WTC11 (cell line): ENCODE measurements around the gene FBXL13. TPM values are rescaled to one million over a fixed set of nuclear protein-coding genes. Genes with fewer than 3 reads are reported as not detected.

Experiments
- ATAC-seq: fragments of 200-7000 bp; cut with Tn5 transposase; 2 replicates; pipeline ENCODE4 v1.10.0; 2021; ENCODE audit warnings: mild to moderate bottlenecking, moderate library complexity
- CTCF ChIA-PET: fragments of 300-600 bp; sonication (Branson Sonifier 250); formaldehyde crosslinking; loops from one replicate; lab custom pipeline; 2021; ENCODE audit warnings: antibody characterized with exemption; lab: Charles Lee
- POLR2A ChIA-PET: fragments of 350-600 bp; sonication (Branson Sonifier 250); formaldehyde crosslinking; loops from one replicate; lab custom pipeline; 2021; ENCODE audit warnings: antibody characterized with exemption; lab: Charles Lee
- DNase-seq: peaks from one replicate; pipeline ENCODE4 v3.0.0; 2021; ENCODE audit warnings: low spot score
- H3K27ac Mint-ChIP-seq: 2 replicates; pipeline ENCODE4 v1.8.0; 2021; ENCODE audit warnings: mixed read lengths
- H3K27me3 Mint-ChIP-seq: 2 replicates; pipeline ENCODE4 v1.8.0; 2021; ENCODE audit warnings: low read depth, mild to moderate bottlenecking, moderate library complexity, mixed read lengths
- H3K36me3 Mint-ChIP-seq: 2 replicates; pipeline ENCODE4 v1.8.0; 2021; ENCODE audit warnings: mixed read lengths
- H3K4me1 Mint-ChIP-seq: 2 replicates; pipeline ENCODE4 v1.8.0; 2022; ENCODE audit warnings: mixed read lengths
- H3K4me3 Mint-ChIP-seq: 2 replicates; pipeline ENCODE4 v1.8.0; 2021; ENCODE audit warnings: mild to moderate bottlenecking, moderate library complexity, mixed read lengths
- H3K9me3 Mint-ChIP-seq: 2 replicates; pipeline ENCODE4 v1.8.0; 2021; ENCODE audit warnings: mixed read lengths
- AR ChIP-seq: fragments of 250-450 bp; sonication (Bioruptor Pico); IDR thresholded peaks from 2 replicates; pipeline ENCODE4 v1.9.0; 2021; ENCODE audit warnings: mild to moderate bottlenecking
- ATF1 ChIP-seq: sonication (generic); formaldehyde crosslinking; IDR thresholded peaks from 2 replicates; pipeline ENCODE4 v1.8.1; 2023; ENCODE audit warnings: mild to moderate bottlenecking, moderate library complexity, missing genetic modification reagents
- ATF3 ChIP-seq: sonication (generic); formaldehyde crosslinking; conservative IDR thresholded peaks from 2 replicates; pipeline ENCODE4 v1.8.1; 2022; ENCODE audit warnings: mild to moderate bottlenecking, missing genetic modification reagents
- CBFB ChIP-seq: sonication (generic); formaldehyde crosslinking; IDR thresholded peaks from 2 replicates; pipeline ENCODE4 v1.8.1; 2022; ENCODE audit warnings: mild to moderate bottlenecking, low read depth, missing genetic modification reagents
- CREM ChIP-seq: sonication (generic); formaldehyde crosslinking; IDR thresholded peaks from 2 replicates; pipeline ENCODE4 v1.8.1; 2022; ENCODE audit warnings: mild to moderate bottlenecking, missing genetic modification reagents, moderate library complexity
- CTCF ChIP-seq: fragments of 200-600 bp; IDR thresholded peaks from 2 replicates; pipeline ENCODE4 v1.8.0; 2022; ENCODE audit warnings: antibody characterized with exemption
- E2F1 ChIP-seq: sonication (generic); formaldehyde crosslinking; IDR thresholded peaks from 2 replicates; pipeline ENCODE4 v1.8.0; 2022; ENCODE audit warnings: mild to moderate bottlenecking, missing genetic modification reagents
- EMX1 ChIP-seq: fragments of 250-450 bp; sonication (Bioruptor Pico); IDR thresholded peaks from 2 replicates; pipeline ENCODE4 v1.8.0; 2021; ENCODE audit warnings: mild to moderate bottlenecking
- FOXK1 ChIP-seq: sonication (generic); formaldehyde crosslinking; IDR thresholded peaks from 2 replicates; pipeline ENCODE4 v1.8.0; 2022; ENCODE audit warnings: mild to moderate bottlenecking, moderate library complexity, missing genetic modification reagents
- IRF2 ChIP-seq: sonication (generic); formaldehyde crosslinking; IDR thresholded peaks from 2 replicates; pipeline ENCODE4 v1.8.0; 2022; ENCODE audit warnings: low read depth, missing genetic modification reagents, borderline replicate concordance
- MYBL2 ChIP-seq: sonication (generic); formaldehyde crosslinking; IDR thresholded peaks from 2 replicates; pipeline ENCODE4 v1.8.1; 2023; ENCODE audit warnings: mild to moderate bottlenecking, moderate library complexity, missing genetic modification reagents
- NFE2L1 ChIP-seq: sonication (generic); formaldehyde crosslinking; IDR thresholded peaks from 2 replicates; pipeline ENCODE4 v1.8.1; 2023; ENCODE audit warnings: missing genetic modification reagents
- RELA ChIP-seq: sonication (generic); formaldehyde crosslinking; IDR thresholded peaks from 2 replicates; pipeline ENCODE4 v1.8.1; 2022; ENCODE audit warnings: missing genetic modification reagents, mild to moderate bottlenecking, borderline replicate concordance
- SOX15 ChIP-seq: fragments of 250-450 bp; sonication (Bioruptor Pico); IDR thresholded peaks from 2 replicates; pipeline ENCODE4 v1.9.0; 2021; ENCODE audit warnings: mild to moderate bottlenecking
- USF2 ChIP-seq: sonication (generic); formaldehyde crosslinking; IDR thresholded peaks from 2 replicates; pipeline ENCODE4 v1.8.1; 2023; ENCODE audit warnings: mild to moderate bottlenecking, missing genetic modification reagents, moderate library complexity
- ZNF425 ChIP-seq: fragments of 250-450 bp; sonication (Bioruptor Pico); conservative IDR thresholded peaks from 2 replicates; pipeline ENCODE4 v1.9.0; 2021; ENCODE audit warnings: mild to moderate bottlenecking
- ZNF512 ChIP-seq: sonication (generic); formaldehyde crosslinking; IDR thresholded peaks from 2 replicates; pipeline ENCODE4 v1.8.1; 2022; ENCODE audit warnings: missing genetic modification reagents, borderline replicate concordance
- total RNA-seq: library from RNA; stranded (reverse); gene quantifications from 3 replicates; pipeline ENCODE4 v1.2.3, GENCODE V29; 2021

The FBXL13 gene
- total RNA-seq, 1 experiment from 2014 or later: 1.7 TPM

- H3K9me3 Mint-ChIP-seq: no peaks in the 10 kb centered on the region
- H3K36me3 Mint-ChIP-seq: no peaks in the 10 kb centered on the region
- H3K4me3 Mint-ChIP-seq: no peak overlapping the region
- no peak overlapping the region for H3K27ac Mint-ChIP-seq
- CTCF ChIA-PET: no interaction called here
- no peaks in the 10 kb centered on the region for H3K4me1 Mint-ChIP-seq
- no peak for DNase-seq
- TF ChIP-seq CREM (no peak), CTCF (no peak), ZNF425 (CRISPR knock-in tag) (no peak), CBFB (CRISPR knock-in tag) (no peak), SOX15 (CRISPR knock-in tag) (no peak), E2F1 (CRISPR knock-in tag) (no peak), RELA (no peak), FOXK1 (CRISPR knock-in tag) (no peak), MYBL2 (no peak), IRF2 (CRISPR knock-in tag) (no peak)
- POLR2A ChIA-PET: no interaction called here
- ATAC-seq: no peak
- no peaks in the 10 kb centered on the region for H3K27me3 Mint-ChIP-seq
These were observed 181.8 kb downstream of the FBXL13 start for GRCh38 chr7:102892631-102893278.

GRCh38 chr7:102891693-102892261 lies 182.8 kb downstream of the FBXL13 start:
- Mint-ChIP-seq H3K4me1 (no peaks in the 10 kb centered on the region), H3K36me3 (no peaks in the 10 kb centered on the region)
- CTCF ChIA-PET: interaction anchor here (0.6 kb wide), 1 partner anchor 18 kb away, joined by 3 read pairs; no protein-coding TSS in a partner anchor
- no peak for TF ChIP-seq FOXK1 (CRISPR knock-in tag)
- TF ChIP-seq USF2: no peak
- TF ChIP-seq ATF3 (CRISPR knock-in tag): no peak
- no peak for TF ChIP-seq EMX1 (CRISPR knock-in tag)
- no peak for TF ChIP-seq ATF1 (CRISPR knock-in tag)
- no peak for TF ChIP-seq RELA
- no peak for TF ChIP-seq AR (CRISPR knock-in tag)
- TF ChIP-seq ZNF512 (CRISPR knock-in tag): no peak
- TF ChIP-seq NFE2L1 (CRISPR knock-in tag): no peak
- TF ChIP-seq, all 79 proteins: peak for 0
- Mint-ChIP-seq H3K4me3 (no peak overlapping the region), H3K27me3 (no peaks in the 10 kb centered on the region), H3K27ac (no peak overlapping the region), H3K9me3 (no peaks in the 10 kb centered on the region)
- POLR2A ChIA-PET: no interaction called here
- DNase-seq (no peak), ATAC-seq (no peak)
